ENCODE measurements around the gene CHRM1.

- TF ChIP-seq CTCF (IDR thresholded peaks at IDR 0.05) (no peak), POLR2A (IDR thresholded peaks at IDR 0.05) (no peak), EP300 (IDR thresholded peaks at IDR 0.05) (no peak)
Measured at GRCh38 chr11:62921201-62921572, at the start of gene CHRM1.

All from tibial nerve (tissue), 4 donors.